CD1c-positive myeloid dendritic cell (primary cell): ENCODE results near the gene MVB12B.
A peak's percentile ranks its signal among the peaks of the same experiment; 100 is the strongest.

Source experiments
- DNase-seq: peaks from one replicate; pipeline ENCODE4 v3.0.0-alpha.2; 2016; ENCODE audit errors: extremely low spot score

MVB12B gene

DNA sequence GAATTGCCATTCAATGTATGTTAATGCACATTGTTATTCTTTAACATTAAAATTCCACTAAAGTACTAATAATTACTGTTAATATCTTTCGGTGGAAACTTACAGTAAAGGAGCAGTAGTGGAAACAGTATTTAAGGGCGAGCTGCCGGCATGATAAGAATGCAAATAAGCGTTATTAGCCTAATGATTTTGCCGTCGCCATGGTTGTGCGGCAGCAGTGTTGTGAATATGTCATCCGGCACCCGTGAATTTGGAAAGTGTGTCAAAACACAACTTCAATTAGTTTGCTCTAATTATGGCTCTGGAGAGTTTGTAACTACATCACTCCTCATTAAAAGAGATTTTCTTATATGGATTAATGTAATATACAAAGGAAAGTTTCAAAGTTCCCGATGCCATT is 81.4 kb downstream of the MVB12B start:
- no peak for DNase-seq

DNA sequence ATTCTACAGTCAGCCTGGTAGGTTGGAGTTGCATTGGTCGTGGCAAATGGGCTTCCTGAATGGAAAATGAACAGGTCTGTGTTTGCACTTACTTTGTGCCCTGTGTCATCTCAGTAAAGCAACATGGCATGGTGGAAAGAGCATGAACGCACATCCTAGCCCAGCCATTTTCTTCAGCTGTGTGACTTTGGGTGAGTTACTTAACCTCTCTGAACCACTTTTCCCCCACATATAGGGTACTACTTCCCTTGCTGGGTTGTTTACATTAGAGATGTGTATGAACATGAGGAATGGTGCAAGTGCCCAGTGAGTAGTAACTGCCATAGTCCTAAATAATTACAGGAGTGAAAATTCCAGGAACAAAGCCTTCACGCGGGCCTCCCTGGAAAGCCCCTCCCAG is 83.6 kb downstream of the MVB12B start:
- no peak for DNase-seq

DNA sequence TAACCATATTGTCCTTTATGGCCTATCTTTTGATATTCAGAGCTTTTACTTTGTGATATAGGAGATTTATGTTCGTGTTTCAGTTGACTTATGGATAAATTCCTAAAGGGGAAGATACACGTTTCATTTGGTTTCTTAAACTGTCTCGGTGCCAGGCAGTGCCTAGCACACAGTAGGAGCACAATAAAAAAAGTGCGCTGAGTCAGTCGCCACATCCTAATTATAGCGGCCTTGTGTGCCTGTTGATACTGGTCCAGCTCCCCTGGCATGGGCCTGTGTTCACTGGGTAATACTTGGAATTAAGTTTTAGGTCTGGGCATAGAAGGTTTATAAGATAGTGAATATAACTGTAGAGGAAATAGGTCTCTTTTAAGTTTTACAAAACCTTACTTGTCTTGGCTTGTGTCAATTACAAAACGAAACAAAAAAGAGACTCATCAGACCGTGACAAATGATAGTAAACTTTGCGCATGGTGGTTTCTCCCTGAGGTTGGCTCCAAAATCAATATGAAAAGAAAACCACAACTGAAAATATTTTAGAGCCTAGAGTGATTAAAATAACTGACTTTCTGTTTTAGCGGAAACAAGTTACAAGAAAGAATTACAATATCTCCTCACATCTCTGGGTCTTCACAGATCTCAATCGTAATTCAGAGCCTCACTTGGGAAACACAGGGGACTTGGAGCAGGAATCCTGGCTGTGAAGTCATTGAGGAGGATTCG is 84.8 kb downstream of the MVB12B start:
- DNase-seq = peak; percentile 24

DNA sequence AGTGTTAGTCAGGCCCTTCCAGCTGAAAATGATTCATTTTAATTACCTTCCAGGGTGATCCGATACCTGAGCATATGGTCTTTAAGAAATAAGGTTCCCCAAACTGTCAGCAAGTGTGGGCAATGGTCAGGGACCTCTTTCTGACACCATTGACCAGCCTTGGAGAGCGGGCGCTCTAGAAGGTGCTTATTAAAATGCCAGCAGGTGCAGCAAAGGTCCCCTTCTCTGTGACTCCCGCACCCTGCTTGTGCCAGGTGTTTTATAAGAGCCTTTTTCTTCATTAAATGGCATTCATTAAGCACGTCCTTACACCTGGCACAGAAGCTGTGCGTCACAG is 85.3 kb downstream of the MVB12B start:
- no peak for DNase-seq

DNA sequence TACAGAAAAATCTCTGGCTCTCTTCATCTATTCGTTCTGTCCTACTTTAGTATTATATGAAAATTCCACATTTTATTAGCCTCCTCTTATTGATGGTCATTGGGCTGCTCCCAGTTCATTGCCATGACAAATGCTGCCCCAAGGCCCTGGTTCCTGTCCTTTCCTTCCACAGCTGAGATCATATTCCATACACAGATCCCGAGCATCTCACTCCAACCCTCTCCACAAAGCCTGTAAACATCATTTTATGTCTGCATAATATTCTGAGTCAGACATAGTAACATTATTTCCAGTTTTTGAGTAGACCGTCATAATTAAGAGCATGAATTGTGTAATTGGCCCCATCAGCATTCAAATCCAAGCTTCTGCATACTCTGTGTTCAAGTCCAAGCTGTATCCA is 86.3 kb downstream of the MVB12B start:
- DNase-seq = no peak

DNA sequence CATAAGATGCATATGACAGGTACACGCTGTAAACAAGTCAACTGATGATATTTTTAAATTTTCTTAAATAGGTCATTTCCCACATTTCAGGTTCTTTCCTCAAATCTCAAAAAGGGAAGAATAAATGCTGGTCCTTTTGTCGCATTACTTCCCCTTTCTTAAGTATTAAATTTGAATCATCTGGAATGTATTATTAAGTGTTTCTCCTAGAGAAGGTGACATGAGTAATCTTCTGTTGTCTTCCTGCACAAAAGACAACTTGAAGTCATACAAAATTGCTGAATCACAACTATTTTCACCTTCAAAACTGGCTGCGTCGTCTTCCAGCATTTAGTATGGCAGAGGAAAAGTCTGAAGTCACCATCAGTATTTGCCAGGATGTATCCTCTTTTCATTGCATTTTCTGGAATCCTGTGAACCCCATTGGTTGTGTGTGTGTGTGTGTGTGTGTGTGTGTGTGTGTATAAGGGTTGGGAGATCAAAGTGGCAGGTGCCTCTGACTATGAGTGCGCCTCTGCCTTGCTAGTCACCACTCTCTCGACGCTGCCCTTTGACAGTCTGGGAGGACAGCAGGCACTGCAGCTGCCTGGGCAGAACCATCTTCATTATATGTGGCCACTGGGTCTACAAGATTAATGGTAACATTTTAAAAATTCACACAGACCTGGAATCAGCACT is 86.9 kb downstream of the MVB12B start:
- peak; percentile 72 for DNase-seq

DNA sequence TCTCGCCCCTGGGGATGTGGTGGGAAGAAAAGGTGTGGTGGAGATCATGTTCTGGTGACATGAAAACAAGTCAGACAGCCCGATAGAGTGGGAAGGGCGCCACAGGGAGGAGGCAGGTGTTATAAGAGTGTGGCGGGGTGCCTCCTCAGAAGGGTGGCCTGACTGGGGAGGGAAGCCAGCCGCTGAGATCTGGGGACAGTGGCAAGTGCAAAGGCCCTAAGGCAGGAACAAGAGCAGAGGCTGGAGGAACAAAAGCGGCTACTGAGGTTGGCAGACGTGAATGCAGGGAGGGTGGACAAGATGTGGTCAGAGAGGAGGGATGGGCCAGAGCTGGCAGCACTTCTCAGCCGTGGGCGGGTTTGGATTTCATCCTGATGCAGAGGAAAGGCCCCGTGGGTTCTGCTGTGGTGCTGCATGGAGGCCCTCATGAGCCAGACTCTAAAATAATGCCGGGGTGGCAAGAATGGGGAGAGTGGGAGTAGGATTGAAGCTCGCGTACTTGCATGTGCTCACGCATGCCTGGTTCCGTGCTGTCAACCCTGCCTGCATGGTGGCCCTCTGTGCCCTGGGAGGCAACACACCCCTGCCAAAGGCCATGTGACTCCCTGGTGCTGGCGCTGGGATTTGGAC is 89.2 kb downstream of the MVB12B start:
- no peak for DNase-seq

DNA sequence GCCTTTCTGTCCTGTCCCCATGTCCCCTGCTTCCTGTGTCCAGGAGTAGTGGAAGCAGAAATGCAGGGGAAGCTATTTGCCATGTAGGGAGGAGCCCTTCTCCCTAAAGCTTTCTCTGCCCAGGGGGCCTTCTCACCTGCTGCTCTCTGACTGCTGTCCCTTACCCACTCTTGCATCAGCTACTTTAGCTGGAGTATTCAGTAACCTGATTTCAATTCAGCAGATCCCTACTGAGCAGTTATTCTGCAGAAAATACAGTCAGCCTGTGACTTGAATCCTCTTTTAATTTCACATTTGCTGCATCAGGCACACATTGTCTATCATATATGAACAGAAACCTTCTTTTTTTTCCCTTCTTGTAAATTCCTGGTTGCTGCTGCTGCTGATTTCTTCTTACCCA is 90.4 kb downstream of the MVB12B start:
- no peak for DNase-seq

DNA sequence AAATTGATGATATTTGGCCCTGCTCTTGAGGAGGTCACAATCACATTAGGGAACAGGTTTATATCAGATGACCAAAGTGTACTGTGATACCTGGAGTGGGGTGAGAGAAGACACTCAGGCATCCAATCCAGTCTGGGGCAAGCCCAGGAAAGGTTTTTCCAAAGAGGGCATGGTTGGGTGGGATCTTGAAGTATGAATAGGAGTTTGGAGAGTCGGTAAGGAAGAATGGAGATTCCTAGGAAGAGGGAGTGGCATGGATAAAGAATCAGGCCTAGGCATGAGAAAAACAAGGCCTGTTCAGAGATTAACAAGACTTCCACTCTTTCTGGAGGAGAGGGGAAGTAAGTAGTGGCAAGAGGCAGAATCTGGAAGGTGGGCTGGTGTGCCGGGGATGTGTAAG is 91.1 kb downstream of the MVB12B start:
- no peak for DNase-seq

DNA sequence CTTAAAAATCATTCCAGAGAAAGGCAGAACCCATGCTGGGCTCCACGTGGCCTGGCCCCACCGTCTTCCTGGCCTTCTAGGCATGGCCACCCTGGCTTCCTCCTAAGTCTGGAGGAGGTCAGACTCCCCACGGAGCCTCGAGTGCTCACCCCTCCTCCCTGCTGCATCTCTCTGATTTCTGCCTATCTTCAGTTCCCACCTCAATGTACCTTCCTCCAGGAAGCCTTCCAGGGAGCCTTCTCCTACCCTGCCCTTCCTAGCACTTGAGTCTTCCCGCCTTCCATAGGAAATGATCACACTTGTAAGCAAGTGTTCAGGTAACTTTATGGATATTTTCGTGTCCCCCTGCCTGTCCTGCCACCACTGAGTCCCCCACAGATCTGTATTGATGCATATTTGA is 92.0 kb downstream of the MVB12B start:
- no peak for DNase-seq

DNA sequence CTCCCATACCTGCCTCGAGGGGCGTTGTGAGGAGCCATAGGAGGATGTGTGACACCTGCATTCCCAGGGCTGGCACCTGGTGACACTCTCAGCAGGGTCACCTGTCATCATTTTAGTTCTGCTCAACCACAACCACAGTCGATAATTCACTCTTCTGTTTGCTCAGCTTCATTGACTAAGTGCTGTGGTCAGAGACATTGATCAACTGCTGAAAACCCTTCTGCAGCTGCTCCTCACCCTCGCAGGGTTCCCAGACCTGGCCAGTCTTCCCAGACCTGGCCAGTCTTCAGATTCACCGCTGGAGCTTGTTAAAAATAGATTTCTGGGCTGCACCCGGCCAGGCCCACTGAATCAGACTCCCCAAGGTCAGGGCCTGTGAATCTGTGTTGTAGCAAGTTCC is 92.8 kb downstream of the MVB12B start:
- DNase-seq = no peak

DNA sequence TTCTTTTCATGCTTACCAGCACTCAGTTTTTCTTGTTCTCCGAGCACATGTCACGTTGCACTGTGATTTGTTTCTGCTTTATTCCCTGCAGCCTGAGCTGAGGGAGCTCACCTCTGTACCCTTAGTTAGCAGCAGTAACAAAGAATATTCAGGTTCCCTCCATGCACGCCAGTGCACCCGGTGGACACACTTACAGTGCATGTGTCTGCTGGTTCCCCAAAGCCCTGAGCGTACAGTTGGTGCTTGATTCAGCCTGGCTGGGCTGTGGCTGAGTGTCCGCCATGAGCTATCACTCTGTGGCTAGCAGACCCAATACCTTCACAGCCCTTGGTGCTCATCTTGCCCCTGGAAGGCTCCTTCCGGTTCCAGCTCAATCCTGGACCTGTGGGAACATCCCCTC is 93.5 kb downstream of the MVB12B start:
- no peak for DNase-seq

DNA sequence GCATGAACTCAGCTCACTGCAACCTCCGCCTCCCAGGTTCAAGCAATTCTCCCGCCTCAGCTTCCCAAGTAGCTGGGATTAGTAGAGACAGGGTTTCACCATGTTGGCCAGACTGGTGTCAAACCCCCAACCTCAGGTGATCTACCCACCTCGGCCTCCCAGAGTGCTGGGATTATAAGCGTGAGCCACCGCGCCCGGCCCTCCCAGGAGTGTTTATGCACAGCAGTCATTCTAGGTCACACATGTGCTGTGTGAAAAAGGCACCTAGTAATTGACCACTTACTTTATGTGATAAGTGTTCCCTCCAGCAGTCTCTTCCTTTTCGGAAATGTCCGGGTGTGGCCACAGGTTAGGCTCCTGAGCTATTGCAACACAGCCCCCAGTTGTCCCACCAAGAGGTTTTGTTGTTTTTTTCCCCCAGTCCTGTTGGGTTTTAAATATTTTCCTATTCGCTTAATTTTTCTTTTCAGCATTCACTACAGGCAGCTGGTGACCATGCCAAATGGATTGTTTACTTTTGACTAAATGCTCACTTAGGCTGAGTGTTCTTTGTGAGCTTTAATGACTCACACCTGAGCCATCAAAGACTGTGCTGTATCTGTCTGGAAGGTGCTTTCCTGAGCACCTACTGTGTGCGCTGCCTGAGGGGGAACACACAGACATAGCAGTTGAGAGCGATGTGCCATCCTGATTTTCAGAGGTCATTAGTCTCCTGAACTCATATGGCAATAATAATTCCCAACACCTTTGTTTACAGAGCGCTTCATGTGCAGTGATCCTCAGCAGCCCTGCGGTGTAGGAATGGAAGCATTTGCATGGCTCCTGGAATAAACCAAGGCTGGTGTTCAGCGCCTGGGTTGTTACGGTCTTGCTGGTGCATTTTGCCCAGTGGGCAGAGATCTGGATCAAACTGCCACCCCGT is 94.3 kb downstream of the MVB12B start:
- no peak for DNase-seq

DNA sequence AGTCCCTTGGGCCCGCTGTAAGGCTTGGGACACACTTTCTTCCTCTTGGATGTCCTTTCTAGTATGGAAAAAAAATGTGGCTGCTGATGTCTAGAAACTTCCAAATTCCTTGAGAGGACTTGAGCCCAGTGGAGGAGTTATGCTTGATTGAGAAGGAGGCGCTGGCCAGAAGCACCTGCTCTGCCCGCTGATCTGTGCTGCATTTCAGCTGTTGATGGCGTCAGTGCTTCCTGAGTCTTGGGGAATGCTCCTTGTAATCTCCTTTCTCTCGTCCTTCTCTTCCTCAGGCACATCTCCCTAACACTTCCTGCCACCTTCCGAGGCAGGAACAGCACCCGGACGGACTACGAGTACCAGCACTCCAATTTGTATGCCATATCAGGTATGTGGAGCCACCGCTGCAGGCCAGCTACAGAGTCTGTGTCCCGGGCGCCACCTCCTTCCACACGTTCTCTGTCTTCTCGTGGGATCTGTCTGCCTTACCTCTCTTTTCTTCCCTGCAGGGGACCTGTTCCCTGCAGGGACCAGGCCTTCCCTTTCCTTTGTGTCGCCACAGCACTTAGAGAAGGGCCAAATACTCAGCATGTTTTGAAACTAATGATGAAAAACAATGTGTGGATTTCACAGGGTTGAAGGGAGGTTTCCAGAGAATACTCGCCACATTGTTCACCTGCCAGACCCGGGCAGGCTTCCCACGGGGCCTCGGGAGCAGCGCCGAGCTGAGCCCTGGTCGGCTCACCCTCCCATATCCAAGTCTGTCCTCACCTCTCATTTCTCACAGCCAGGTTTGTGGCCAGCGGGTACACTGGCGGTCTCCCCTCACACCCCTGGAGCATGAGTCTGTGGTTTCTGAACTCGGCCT is 95.2 kb downstream of the MVB12B start:
- no peak for DNase-seq

DNA sequence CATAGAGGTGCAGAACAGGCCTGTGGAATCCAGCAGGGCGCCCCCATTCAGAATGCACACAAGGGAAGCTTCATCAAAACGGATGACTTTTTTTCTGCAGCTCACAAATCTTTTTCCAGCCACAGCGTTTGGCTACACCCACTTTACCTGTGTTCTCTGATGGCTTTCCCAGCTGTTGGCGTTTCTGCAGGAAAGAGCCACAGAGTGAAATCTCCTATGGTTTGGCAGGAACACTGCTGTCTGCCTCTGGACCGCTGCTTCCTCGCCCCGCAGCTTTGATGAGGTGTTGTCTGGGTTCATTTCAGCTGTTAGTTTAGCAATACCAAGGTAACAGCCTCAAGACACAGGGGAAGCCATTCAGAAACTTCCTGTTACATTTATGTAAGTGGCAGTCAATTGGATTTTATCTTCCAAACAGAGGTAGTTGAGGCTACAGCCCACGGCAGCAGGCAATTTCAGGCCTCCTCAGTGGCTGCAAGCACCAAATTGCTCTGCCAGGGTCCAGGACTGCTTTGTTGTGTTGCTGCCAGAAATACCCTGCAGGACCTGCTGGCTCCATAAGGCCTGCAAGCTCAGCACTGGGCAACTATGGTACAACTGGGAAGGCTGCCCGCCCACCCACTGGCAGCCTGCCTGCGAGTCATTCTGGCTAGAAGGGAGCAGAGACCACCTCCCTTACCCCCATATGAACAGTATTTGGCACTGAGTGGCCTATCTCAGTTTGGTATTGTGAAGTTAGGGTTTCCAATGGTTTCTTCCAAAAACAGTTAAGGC is 96.7 kb downstream of the MVB12B start:
- DNase-seq = no peak

DNA sequence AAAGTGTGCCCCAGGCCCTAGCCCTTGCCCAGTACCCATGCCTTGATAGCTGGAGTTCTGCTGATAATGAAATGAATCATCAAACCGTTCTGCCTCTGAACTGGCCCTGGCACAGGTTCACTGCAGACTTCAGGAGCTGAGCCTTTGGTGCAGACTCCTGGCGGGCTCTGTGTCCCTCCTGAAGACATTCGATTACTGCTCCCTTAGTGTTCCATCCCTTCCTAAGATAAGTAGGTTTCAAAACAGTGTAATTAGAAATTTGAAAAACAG is 97.2 kb downstream of the MVB12B start:
- no peak for DNase-seq

DNA sequence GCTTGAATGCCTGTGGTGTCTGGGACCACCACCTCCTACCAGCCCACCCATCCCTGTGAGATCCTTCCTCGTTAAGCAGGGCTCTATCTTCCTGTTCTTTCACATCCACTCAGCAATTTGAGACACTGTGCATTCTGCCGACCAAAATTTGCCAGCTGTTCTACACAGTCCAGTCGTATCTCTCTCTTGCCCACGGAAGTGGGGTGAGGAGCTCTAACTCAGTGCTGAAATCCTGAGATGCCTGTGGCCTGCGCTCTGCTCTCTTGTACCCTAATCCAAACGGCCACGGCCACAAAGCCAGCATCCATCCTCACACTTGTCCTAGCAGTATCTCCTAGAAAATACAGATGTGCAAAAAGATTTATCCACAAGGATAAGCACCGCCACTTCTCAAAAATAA is 97.9 kb downstream of the MVB12B start:
- DNase-seq = no peak

DNA sequence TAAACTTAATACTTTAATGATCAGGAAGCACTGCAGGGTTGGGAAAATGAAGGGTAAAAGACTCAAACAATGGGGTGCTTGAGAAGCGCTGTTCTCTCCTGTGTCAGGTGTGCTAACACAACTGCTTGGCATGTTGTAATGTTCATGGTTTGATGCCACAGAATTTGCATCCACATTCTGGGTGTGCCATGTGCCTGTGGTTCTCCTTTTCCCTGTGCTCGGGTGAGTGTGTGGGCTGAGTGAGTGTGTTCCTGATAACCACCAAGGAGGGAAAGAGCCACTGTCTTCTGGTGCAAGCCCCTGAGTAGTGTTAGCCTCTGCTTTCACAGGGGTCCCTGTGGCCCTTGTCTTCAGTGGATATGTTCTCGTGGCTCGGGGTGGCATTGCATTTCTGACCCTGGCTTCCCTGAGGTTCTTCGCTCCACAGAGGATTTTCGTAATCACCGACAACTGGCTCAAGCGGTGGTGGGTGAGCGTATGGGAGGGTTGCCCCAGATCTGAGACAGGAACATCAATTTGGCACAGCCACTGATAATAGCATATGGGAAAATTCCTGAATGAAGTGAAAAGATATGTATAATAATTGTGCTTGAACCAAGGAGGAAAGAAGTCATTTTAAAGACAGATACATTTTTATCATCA is 102.0 kb downstream of the MVB12B start:
- DNase-seq = peak; percentile 80

DNA sequence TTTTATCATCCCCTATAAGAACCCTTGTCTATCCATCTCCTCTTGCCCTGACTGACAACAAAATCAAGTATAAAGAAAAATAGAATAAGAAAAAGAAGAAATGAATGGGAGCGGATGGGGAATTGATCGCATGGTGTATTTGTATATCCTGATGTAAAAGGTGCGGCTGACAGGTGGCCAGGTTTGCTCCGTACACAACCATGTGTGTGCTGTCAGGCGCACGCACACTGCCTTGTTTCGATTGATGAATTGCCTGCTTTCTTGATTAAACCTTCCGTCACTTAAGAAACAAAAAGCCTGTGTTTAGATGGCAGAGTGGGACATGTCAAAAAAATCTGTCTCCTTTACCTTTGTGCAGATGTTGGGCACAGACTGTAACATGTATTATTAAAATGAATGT is 102.6 kb downstream of the MVB12B start:
- DNase-seq = no peak

DNA sequence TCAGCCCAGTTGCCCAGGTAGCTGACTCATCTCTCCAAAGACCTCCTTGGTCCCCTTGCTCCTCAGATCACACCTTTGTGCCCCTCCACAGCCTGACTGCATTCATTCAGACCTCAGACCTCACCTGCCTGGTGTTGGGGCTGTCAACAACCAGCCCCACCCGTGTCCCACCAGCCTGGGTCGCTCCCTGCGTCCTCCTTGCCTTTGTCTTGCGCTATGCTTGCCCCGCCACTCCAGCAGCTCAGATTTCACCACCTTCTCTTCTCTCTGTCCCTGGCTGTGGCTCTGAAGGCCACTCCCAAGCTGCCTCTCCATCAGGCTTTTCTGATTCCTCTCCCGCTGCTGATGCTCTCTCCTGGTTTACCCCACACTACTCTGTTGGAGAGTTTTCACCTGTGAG is 103.5 kb downstream of the MVB12B start:
- DNase-seq = no peak
